Measurements from ENCODE around the gene GRAP2. TPM values are rescaled to one million over a fixed set of nuclear protein-coding genes. Genes with fewer than 3 reads are reported as not detected.

GRAP2 gene
- total and polyA plus RNA-seq, 9 of the 15 experiments (the other 6 are each of a cell fraction or from before 2014, with no cell fraction given) = 4.8 to 88.7 (median 60.4) TPM

DNA sequence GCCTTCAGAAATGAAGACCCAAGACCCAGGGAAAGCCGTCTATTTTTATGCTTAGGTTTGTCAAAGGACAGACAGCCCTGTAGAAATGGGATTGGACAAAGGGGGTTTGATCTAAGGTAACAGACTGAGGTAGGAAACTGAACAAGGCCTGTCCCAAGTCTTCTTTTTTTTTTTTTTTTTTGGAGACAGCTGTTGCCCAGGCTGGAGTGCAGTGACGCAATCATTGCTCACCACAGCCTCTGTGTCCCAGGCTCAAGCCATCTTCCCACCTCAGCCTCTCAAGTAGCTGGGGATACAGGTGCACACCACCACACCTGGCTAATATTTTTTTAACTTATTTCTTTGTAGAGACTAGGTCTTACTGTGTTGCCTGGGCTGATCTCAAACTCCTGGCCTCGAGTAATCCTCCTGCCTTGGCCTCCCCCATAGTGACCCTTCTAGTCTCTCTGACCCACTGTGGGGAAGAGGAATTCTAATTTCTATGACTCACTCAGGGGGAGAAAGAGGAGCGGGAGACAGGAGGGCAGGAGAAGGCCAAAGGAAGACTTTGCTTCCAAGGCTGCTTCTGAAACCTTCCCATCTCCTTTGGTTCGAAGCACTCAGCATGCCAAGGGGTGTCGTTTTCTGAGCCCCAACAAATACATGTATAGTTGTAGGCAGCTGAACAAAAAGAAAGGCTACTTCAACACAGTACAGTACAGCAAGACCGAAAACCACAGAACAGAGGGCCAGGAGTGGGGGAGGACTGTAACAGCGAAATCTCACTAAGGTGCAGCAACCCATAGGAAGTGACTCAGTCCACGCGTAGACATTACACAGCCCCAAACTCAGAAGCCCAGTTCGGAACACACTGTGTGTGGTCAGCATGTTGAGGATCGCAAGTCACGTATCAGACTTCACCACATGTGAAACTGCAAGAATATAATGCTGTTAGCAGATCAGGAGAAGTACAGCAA, 60.2 kb downstream of the GRAP2 start (continued):
- TF ChIP-seq, protein P1, sequence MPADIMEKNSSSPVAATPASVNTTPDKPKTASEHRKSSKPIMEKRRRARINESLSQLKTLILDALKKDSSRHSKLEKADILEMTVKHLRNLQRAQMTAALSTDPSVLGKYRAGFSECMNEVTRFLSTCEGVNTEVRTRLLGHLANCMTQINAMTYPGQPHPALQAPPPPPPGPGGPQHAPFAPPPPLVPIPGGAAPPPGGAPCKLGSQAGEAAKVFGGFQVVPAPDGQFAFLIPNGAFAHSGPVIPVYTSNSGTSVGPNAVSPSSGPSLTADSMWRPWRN (IDR thresholded peaks at IDR 0.05; ENCODE audit: low read depth) = 0 out of 2 replicates have a peak, but pooled peaks have one; percentile 31
- TF ChIP-seq, protein P2, sequence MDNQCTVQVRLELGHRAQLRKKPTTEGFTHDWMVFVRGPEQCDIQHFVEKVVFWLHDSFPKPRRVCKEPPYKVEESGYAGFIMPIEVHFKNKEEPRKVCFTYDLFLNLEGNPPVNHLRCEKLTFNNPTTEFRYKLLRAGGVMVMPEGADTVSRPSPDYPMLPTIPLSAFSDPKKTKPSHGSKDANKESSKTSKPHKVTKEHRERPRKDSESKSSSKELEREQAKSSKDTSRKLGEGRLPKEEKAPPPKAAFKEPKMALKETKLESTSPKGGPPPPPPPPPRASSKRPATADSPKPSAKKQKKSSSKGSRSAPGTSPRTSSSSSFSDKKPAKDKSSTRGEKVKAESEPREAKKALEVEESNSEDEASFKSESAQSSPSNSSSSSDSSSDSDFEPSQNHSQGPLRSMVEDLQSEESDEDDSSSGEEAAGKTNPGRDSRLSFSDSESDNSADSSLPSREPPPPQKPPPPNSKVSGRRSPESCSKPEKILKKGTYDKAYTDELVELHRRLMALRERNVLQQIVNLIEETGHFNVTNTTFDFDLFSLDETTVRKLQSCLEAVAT (IDR thresholded peaks at IDR 0.05) = 0 out of 4 replicates have a peak, but pooled peaks of 1 of the 2 experiments have one; percentile 36
- TF ChIP-seq EP300 (IDR thresholded peaks at IDR 0.05; ENCODE audit: low read length) = peak; percentile 86; the same call in 1 of the 2 replicates
- TF ChIP-seq, protein P3, sequence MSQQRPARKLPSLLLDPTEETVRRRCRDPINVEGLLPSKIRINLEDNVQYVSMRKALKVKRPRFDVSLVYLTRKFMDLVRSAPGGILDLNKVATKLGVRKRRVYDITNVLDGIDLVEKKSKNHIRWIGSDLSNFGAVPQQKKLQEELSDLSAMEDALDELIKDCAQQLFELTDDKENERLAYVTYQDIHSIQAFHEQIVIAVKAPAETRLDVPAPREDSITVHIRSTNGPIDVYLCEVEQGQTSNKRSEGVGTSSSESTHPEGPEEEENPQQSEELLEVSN (IDR thresholded peaks at IDR 0.05; ENCODE audit: borderline replicate concordance in 1 of 2, extremely low read depth in 1 of 2, insufficient read depth in 1 of 2, insufficient read length in 1 of 2, low read depth in 1 of 2, low read length in 1 of 2, poor library complexity in 1 of 2, severe bottlenecking in 1 of 2) = peak in 1 of 2 experiments; percentile 17
- TF ChIP-seq, protein P4, sequence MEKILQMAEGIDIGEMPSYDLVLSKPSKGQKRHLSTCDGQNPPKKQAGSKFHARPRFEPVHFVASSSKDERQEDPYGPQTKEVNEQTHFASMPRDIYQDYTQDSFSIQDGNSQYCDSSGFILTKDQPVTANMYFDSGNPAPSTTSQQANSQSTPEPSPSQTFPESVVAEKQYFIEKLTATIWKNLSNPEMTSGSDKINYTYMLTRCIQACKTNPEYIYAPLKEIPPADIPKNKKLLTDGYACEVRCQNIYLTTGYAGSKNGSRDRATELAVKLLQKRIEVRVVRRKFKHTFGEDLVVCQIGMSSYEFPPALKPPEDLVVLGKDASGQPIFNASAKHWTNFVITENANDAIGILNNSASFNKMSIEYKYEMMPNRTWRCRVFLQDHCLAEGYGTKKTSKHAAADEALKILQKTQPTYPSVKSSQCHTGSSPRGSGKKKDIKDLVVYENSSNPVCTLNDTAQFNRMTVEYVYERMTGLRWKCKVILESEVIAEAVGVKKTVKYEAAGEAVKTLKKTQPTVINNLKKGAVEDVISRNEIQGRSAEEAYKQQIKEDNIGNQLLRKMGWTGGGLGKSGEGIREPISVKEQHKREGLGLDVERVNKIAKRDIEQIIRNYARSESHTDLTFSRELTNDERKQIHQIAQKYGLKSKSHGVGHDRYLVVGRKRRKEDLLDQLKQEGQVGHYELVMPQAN (IDR thresholded peaks at IDR 0.05; ENCODE audit: borderline replicate concordance) = no peak
- peak; percentile 66 for TF ChIP-seq LEF1 (IDR thresholded peaks at IDR 0.05)
- TF ChIP-seq CEBPG (CRISPR knock-in tag; IDR thresholded peaks at IDR 0.05) = peak; percentile 76
- peak; percentile 51 to 88; a peak in 3 of 4 replicates for TF ChIP-seq CEBPG (tag; conservative IDR thresholded peaks at IDR 0.05 in 1 of 2, IDR thresholded peaks at IDR 0.05 in 1 of 2)
- TF ChIP-seq C11orf30 (IDR thresholded peaks at IDR 0.05; ENCODE audit: low read depth) = peak; percentile 75
- TF ChIP-seq CEBPB (tag; IDR thresholded peaks at IDR 0.05) = peak; percentile 85
- no peak for TF ChIP-seq ZNF232 (CRISPR knock-in tag; IDR thresholded peaks at IDR 0.05)
- TF ChIP-seq, protein P5, sequence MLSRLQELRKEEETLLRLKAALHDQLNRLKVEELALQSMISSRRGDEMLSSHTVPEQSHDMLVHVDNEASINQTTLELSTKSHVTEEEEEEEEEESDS (CRISPR knock-in tag; IDR thresholded peaks at IDR 0.05) = no peak
- TF ChIP-seq THRAP3 (IDR thresholded peaks at IDR 0.05; ENCODE audit: borderline replicate concordance) = no peak
- peak; percentile 50; the same call in 1 of the 2 replicates for TF ChIP-seq L3MBTL2 (IDR thresholded peaks at IDR 0.05)
- TF ChIP-seq MTA2 (IDR thresholded peaks at IDR 0.05; ENCODE audit: low read depth) = peak; percentile 69
- TF ChIP-seq, protein P6, sequence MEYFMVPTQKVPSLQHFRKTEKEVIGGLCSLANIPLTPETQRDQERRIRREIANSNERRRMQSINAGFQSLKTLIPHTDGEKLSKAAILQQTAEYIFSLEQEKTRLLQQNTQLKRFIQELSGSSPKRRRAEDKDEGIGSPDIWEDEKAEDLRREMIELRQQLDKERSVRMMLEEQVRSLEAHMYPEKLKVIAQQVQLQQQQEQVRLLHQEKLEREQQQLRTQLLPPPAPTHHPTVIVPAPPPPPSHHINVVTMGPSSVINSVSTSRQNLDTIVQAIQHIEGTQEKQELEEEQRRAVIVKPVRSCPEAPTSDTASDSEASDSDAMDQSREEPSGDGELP (CRISPR knock-in tag; IDR thresholded peaks at IDR 0.05; ENCODE audit: borderline replicate concordance) = peak; percentile 51
- TF ChIP-seq, protein P7, sequence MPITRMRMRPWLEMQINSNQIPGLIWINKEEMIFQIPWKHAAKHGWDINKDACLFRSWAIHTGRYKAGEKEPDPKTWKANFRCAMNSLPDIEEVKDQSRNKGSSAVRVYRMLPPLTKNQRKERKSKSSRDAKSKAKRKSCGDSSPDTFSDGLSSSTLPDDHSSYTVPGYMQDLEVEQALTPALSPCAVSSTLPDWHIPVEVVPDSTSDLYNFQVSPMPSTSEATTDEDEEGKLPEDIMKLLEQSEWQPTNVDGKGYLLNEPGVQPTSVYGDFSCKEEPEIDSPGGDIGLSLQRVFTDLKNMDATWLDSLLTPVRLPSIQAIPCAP (CRISPR knock-in tag; IDR thresholded peaks at IDR 0.05; ENCODE audit: borderline replicate concordance) = no peak
- TF ChIP-seq MTF1 (CRISPR knock-in tag; IDR thresholded peaks at IDR 0.05; ENCODE audit: borderline replicate concordance) = no peak
- peak; percentile 96 for TF ChIP-seq ETV5 (CRISPR knock-in tag; IDR thresholded peaks at IDR 0.05; ENCODE audit: low read depth)

All from K562 (cell line).